Endodermal cell (in vitro differentiated cells): ENCODE measurements around the gene KCNJ13. TPM values are rescaled to one million over a fixed set of nuclear protein-coding genes. Genes with fewer than 3 reads are reported as not detected.

Source experiments
- DNase-seq: peaks from one replicate; pipeline ENCODE4 v3.0.0-alpha.2; 2017
- H3K27ac ChIP-seq: 2 replicates; pipeline ENCODE4 v1.5.1; 2013; ENCODE audit warnings: mild to moderate bottlenecking, low read depth, low read length, moderate library complexity
- H3K27me3 ChIP-seq: 2 replicates; pipeline ENCODE4 v1.6.1; 2013; ENCODE audit warnings: mild to moderate bottlenecking, low read length, moderate library complexity; ENCODE audit not compliant: insufficient read depth, control insufficient read depth, poor library complexity, severe bottlenecking
- H3K36me3 ChIP-seq: 2 replicates; pipeline ENCODE4 v1.7.0; 2013; ENCODE audit warnings: mild to moderate bottlenecking, low read length, moderate library complexity; ENCODE audit not compliant: control insufficient read depth, insufficient read depth
- H3K4me1 ChIP-seq: one replicate; pipeline ENCODE4 v1.7.0; 2013; ENCODE audit warnings: low read length; ENCODE audit not compliant: control insufficient read depth, insufficient read depth
- H3K4me3 ChIP-seq: 2 replicates; pipeline ENCODE4 v1.5.1; 2013; ENCODE audit warnings: mild to moderate bottlenecking, low read length, moderate library complexity
- H3K9ac ChIP-seq: 2 replicates; pipeline ENCODE4 v1.6.1; 2013; ENCODE audit warnings: mild to moderate bottlenecking, low read length, moderate library complexity; ENCODE audit not compliant: poor library complexity, severe bottlenecking; ENCODE audit errors: extremely low read depth
- H3K9me3 ChIP-seq: 2 replicates; pipeline ENCODE4 v1.6.1; 2013; ENCODE audit warnings: mild to moderate bottlenecking, low read length, moderate library complexity; ENCODE audit not compliant: control insufficient read depth
- H3K27ac Mint-ChIP-seq: 2 replicates; pipeline ENCODE4 v1.8.0; 2020; ENCODE audit warnings: mixed read lengths
- H3K27me3 Mint-ChIP-seq: 2 replicates; pipeline ENCODE4 v1.8.0; 2021; ENCODE audit warnings: mild to moderate bottlenecking, mixed read lengths; ENCODE audit not compliant: insufficient read depth
- H3K36me3 Mint-ChIP-seq: 2 replicates; pipeline ENCODE4 v1.8.0; 2020; ENCODE audit warnings: low read depth, mixed read lengths
- H3K4me1 Mint-ChIP-seq: 2 replicates; pipeline ENCODE4 v1.8.0; 2020; ENCODE audit warnings: mixed read lengths
- H3K4me3 Mint-ChIP-seq: 2 replicates; pipeline ENCODE4 v1.8.0; 2020; ENCODE audit warnings: mild to moderate bottlenecking, moderate library complexity, mixed read lengths
- H3K9me3 Mint-ChIP-seq: 2 replicates; pipeline ENCODE4 v1.8.0; 2020; ENCODE audit warnings: mild to moderate bottlenecking, mixed read lengths
- CTCF ChIP-seq: fragments of 200-600 bp; sonication (generic); conservative IDR thresholded peaks from 2 replicates; pipeline ENCODE4 v1.5.0; 2021; ENCODE audit warnings: antibody characterized with exemption, mild to moderate bottlenecking
- WGBS, 2 experiments: methylation state at CpG; one replicate each; pipeline versions ENCODE4 v1.1.5 to v1.1.7; 2013; ENCODE audit warnings: missing lambda C conversion rate in 2 of 2, mixed read lengths in 1 of 2; ENCODE audit not compliant: insufficient coverage in 1 of 2, insufficient read length in 1 of 2; 5-methylcytosine and 5-hydroxymethylcytosine counted together
- total RNA-seq, 2 donors: library from RNA; stranded (reverse); fragmentation: NEBNext Ultra II Directional in 1 of 2; extraction: Animal tissue kit (Norgen Biotek cat#: 25700) in 1 of 2; gene quantifications; 2 replicates in 1 of 2; 3 replicates in 1 of 2; pipeline ENCODE4 v1.2.1, GENCODE V29; 2021

KCNJ13 gene
- total RNA-seq, 2 donors from 2014 or later = 0.15 to 1.0 TPM

GRCh38 chr2:232795920-232796319, 19.6 kb upstream of the KCNJ13 start:
- TF ChIP-seq CTCF = no peak
- 93 to 100% methylated on average over 1 of the region's 1 CpG for WGBS, 2 experiments
- H3K27ac ChIP-seq = no peak overlapping the region
- H3K4me1 ChIP-seq = peaks cover 7% of the 10 kb centered on the region
- DNase-seq = no peak
- H3K36me3 ChIP-seq = peaks cover 77% of the 10 kb centered on the region
- no peaks in the 10 kb centered on the region for H3K9me3 ChIP-seq
- Mint-ChIP-seq H3K36me3 (peaks cover 57% of the 10 kb centered on the region), H3K4me3 (no peak overlapping the region), H3K9me3 (no peaks in the 10 kb centered on the region), H3K4me1 (no peaks in the 10 kb centered on the region), H3K27me3 (no peaks in the 10 kb centered on the region), H3K27ac (no peak overlapping the region)
- H3K9ac ChIP-seq = no peak overlapping the region
- no peak overlapping the region for H3K4me3 ChIP-seq
- H3K27me3 ChIP-seq = no peaks in the 10 kb centered on the region

- 93% methylated on average over 1 of the region's 1 CpG; no CpG with 5 or more reads in 1 of the 2 experiments for WGBS, 2 experiments
- Mint-ChIP-seq H3K27me3 (no peaks in the 10 kb centered on the region), H3K4me1 (no peaks in the 10 kb centered on the region), H3K27ac (peak overlapping the region; percentile 24), H3K9me3 (no peaks in the 10 kb centered on the region), H3K4me3 (no peak overlapping the region), H3K36me3 (peaks cover 57% of the 10 kb centered on the region)
- H3K36me3 ChIP-seq = peaks cover 77% of the 10 kb centered on the region
- H3K27me3 ChIP-seq = no peaks in the 10 kb centered on the region
- H3K9me3 ChIP-seq = no peaks in the 10 kb centered on the region
- peaks cover 7% of the 10 kb centered on the region for H3K4me1 ChIP-seq
- no peak overlapping the region for H3K9ac ChIP-seq
- H3K4me3 ChIP-seq = no peak overlapping the region
- DNase-seq = no peak
- no peak overlapping the region for H3K27ac ChIP-seq
- no peak for TF ChIP-seq CTCF
Measured at GRCh38 chr2:232794981-232795380, 18.6 kb upstream of the KCNJ13 start.

- no peaks in the 10 kb centered on the region for H3K9me3 Mint-ChIP-seq
- TF ChIP-seq CTCF = no peak
- H3K27ac Mint-ChIP-seq = no peak overlapping the region
- 64 to 83% methylated on average over 4 of the region's 4 CpGs for WGBS, 2 experiments
- H3K4me3 ChIP-seq = peak overlapping the region; percentile 46
- H3K4me1 Mint-ChIP-seq = no peaks in the 10 kb centered on the region
- no peak overlapping the region for H3K9ac ChIP-seq
- H3K27ac ChIP-seq = no peak overlapping the region
- H3K36me3 Mint-ChIP-seq = peaks cover 58% of the 10 kb centered on the region
- H3K4me1 ChIP-seq = peaks cover 7% of the 10 kb centered on the region
- H3K27me3 Mint-ChIP-seq = no peaks in the 10 kb centered on the region
- no peaks in the 10 kb centered on the region for H3K9me3 ChIP-seq
- no peak overlapping the region for H3K4me3 Mint-ChIP-seq
- no peak for DNase-seq
- no peaks in the 10 kb centered on the region for H3K27me3 ChIP-seq
- H3K36me3 ChIP-seq = peaks cover 80% of the 10 kb centered on the region
Measured at GRCh38 chr2:232793271-232793670, 16.9 kb upstream of the KCNJ13 start.
